Heart right ventricle (tissue), 16 donors: Measurements from ENCODE around the gene DNAJC4. TPM values are rescaled to one million over a fixed set of nuclear protein-coding genes. Genes with fewer than 3 reads are reported as not detected.

Experiments
- ATAC-seq, 8 donors: fragments of 200-7000 bp; cut with Tn5 transposase; one replicate each; pipeline ENCODE4 v1.9.1; 2020; ENCODE audit warnings: mild to moderate bottlenecking in 8 of 8, moderate library complexity in 8 of 8, moderate number of reproducible peaks in 1 of 8
- DNase-seq, 2 donors: peaks; one replicate each; pipeline ENCODE4 v3.0.0-alpha.2; 2020
- H3K27ac ChIP-seq, 10 donors: fragments of 200-600 bp; sonication (generic) in 2 of 10; one replicate each; pipeline versions ENCODE4 v1.5.0 to v1.8.0; 2020 to 2022; ENCODE audit warnings: mild to moderate bottlenecking in 3 of 10
- H3K27me3 ChIP-seq, 7 donors: fragments of 200-600 bp; one replicate each; pipeline ENCODE4 v1.8.0; 2021 to 2022; ENCODE audit warnings: mild to moderate bottlenecking in 2 of 7
- H3K36me3 ChIP-seq, 9 donors: fragments of 200-600 bp; sonication (generic) in 1 of 9; one replicate each; pipeline versions ENCODE4 v1.5.0 to v1.8.0; 2020 to 2022; ENCODE audit warnings: mild to moderate bottlenecking in 2 of 9
- H3K4me1 ChIP-seq, 9 donors: fragments of 200-600 bp; sonication (generic) in 1 of 9; one replicate each; pipeline versions ENCODE4 v1.5.0 to v1.8.0; 2020 to 2022; ENCODE audit warnings: mild to moderate bottlenecking in 4 of 9
- H3K4me3 ChIP-seq, 10 donors: fragments of 200-600 bp; sonication (generic) in 2 of 10; one replicate each; pipeline versions ENCODE4 v1.5.0 to v1.8.0; 2020 to 2022; ENCODE audit warnings: mild to moderate bottlenecking in 7 of 10, moderate library complexity in 2 of 10
- H3K9me3 ChIP-seq, 11 donors: fragments of 200-600 bp in 10 of 11; sonication (generic) in 2 of 11; one replicate each; pipeline versions ENCODE4 v1.5.0 to v1.8.0; 2013 to 2022; ENCODE audit warnings: mild to moderate bottlenecking in 2 of 11, control low read depth in 1 of 11, moderate library complexity in 1 of 11
- CTCF ChIP-seq, 9 donors: fragments of 200-600 bp; sonication (generic) in 2 of 9; IDR thresholded peaks; one replicate each; pipeline versions ENCODE4 v1.5.0 to v1.8.0; 2021 to 2022; ENCODE audit warnings: antibody characterized with exemption in 9 of 9, mild to moderate bottlenecking in 5 of 9, moderate library complexity in 1 of 9
- WGBS, 2 donors: extraction: QIAGEN DNeasy Blood & Tissue Kit; methylation state at CpG; one replicate each; pipeline ENCODE4 v1.1.7; 2013; ENCODE audit warnings: inconsistent platforms in 1 of 2; 5-methylcytosine and 5-hydroxymethylcytosine counted together
- intact Hi-C, 10 donors: fragments of 100-400 bp; cut with DNase I; formaldehyde crosslinking; loops; one replicate each; pipeline versions ENCODE4 v1.11.1 to v1.14.2; 2022
- polyA plus RNA-seq, 2 donors: library from polyadenylated mRNA; stranded (reverse); fragments of 200-250 nt; gene quantifications; one replicate each; pipeline ENCODE4 v1.2.3, GENCODE V29; 2013
- total RNA-seq, 10 donors: library from RNA; stranded (reverse); fragmentation: NEBNext Ultra II Directional in 3 of 10; extraction: Animal tissue kit (Norgen Biotek cat#: 25700) in 3 of 10; gene quantifications; one replicate each; pipeline versions ENCODE4 v1.2.1 to v1.2.4, GENCODE V29; 2021 to 2023
- donor health status: Arrhythmogenic right ventricular cardiomyopathy.
- donor health status: ischemic (EF 13 %, LVEDD 7.1; RV severe dilation, severe dysfunction).
- donor health status: healthy with polysubstance abuse.
- donor health status: DM: no; HTN: yes; CAD: no.
- donor health status: DM: no; HTN: no; CAD: no.
- donor health status: ischemic (EF 25% LVEDD 6.9; RV normal size, moderate dysfunction).
- donor health status: ischemic (EF 25% LVEDD 5.7; RV mildly dilated, moderate dysfunction).
- donor health status: healthy.
- donor health status: DM: yes; HTN: yes; CAD: no.
- donor health status: Ischemic cardiomyopathy.
- donor health status: ischemic (EF 35%, LVEDD 5.7; RV mildly dilated, moderate dysfunction).
- donor health status: nonischemic (EF 11% LVEDD 7.7; RV severe dilation, severe dysfunction).
- donor health status: DM: yes; HTN: yes; CAD: no.
- donor health status: PGD.
- donor health status: ischemic (EF 29% LVEDD 5.4; RV normal size, mild dysfunction).
- donor health status: nonischemic (EF 23%, LVEDD 6.1; RV moderate dilation, normal function).

Gene DNAJC4
- total and polyA plus RNA-seq, 12 donors: 46.6 to 173 (median 52.0) TPM

DNA sequence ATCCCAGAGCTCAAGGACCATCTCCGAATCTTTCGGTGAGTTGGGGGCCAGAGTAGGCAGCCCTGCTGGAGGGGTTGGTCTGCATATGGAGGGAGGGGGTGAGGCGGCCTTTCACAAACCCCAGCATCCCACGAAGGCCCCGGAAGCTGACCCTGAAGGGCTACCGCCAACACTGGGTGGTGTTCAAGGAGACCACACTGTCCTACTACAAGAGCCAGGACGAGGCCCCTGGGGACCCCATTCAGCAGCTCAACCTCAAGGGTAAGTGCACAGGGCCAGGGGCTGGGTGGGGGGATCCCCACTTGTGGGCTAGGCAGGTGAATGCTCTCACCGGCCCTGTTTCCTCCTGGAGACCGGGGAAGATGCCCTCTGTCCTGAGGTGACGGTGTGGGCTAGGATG is 10.6 kb upstream of the DNAJC4 start:
- Histone ChIP-seq H3K27ac (no peak overlapping the region), H3K36me3 (peaks cover 0 to 94% (median 0%) of the 10 kb centered on the region in 9 donors), H3K4me1 (peaks cover 0 to 13% (median 2%) of the 10 kb centered on the region in 9 donors), H3K4me3 (no peak overlapping the region), H3K27me3 (no peaks in the 10 kb centered on the region), H3K9me3 (no peaks in the 10 kb centered on the region)
- 91 to 93% methylated on average over 10 of the region's 10 CpGs for WGBS, 2 donors
- no peak for TF ChIP-seq CTCF (IDR thresholded peaks at IDR 0.05)
- ATAC-seq (peak in 1 of 8 donors; percentile 3), DNase-seq (no peak)
- intact Hi-C loops: no loop called here

DNA sequence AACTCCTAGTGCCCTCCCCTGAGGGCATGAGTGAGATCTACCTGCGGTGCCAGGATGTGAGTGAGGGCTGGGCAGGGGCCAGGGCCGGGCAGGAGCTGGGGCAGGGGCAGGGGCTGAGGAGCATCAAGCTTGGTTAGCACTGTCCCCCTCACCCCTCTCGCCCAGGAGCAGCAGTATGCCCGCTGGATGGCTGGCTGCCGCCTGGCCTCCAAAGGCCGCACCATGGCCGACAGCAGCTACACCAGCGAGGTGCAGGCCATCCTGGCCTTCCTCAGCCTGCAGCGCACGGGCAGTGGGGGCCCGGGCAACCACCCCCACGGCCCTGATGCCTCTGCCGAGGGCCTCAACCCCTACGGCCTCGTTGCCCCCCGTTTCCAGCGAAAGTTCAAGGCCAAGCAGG is 10.1 kb upstream of the DNAJC4 start:
- no peak for DNase-seq

GRCh38 chr11:64220798-64221197 is 9.6 kb upstream of the DNAJC4 start:
- Histone ChIP-seq H3K9me3 (no peaks in the 10 kb centered on the region), H3K4me1 (peaks cover 6 to 23% (median 12%) of the 10 kb centered on the region in 9 donors), H3K4me3 (no peak overlapping the region), H3K27ac (no peak overlapping the region), H3K27me3 (no peaks in the 10 kb centered on the region), H3K36me3 (peaks cover 0 to 84% (median 0%) of the 10 kb centered on the region in 9 donors)
- TF ChIP-seq CTCF (IDR thresholded peaks at IDR 0.05): no peak
- ATAC-seq: no peak
- no peak for DNase-seq
- 93% methylated on average over 14 of the region's 14 CpGs for WGBS, 2 donors
- intact Hi-C loops: no loop called here

More for the DNA sequence above, 10.1 kb upstream of the DNAJC4 start:
- H3K9me3 ChIP-seq: no peaks in the 10 kb centered on the region
- H3K36me3 ChIP-seq: peaks cover 0 to 89% (median 0%) of the 10 kb centered on the region in 9 donors
- H3K4me3 ChIP-seq: no peak overlapping the region
- no peak for TF ChIP-seq CTCF (IDR thresholded peaks at IDR 0.05)
- no peaks in the 10 kb centered on the region for H3K27me3 ChIP-seq
- H3K27ac ChIP-seq: no peak overlapping the region
- peak in 2 of 8 donors; percentile 2 to 16 for ATAC-seq
- intact Hi-C loops: no loop called here
- 92 to 95% methylated on average over 17 of the region's 17 CpGs for WGBS, 2 donors
- peaks cover 3 to 18% (median 6%) of the 10 kb centered on the region in 9 donors for H3K4me1 ChIP-seq

GRCh38 chr11:64222651-64223000 is 7.7 kb upstream of the DNAJC4 start:
- H3K27ac ChIP-seq: no peak overlapping the region
- 74 to 79% methylated on average over 9 of the region's 9 CpGs for WGBS, 2 donors
- H3K4me3 ChIP-seq: no peak overlapping the region
- H3K9me3 ChIP-seq: no peaks in the 10 kb centered on the region
- no peak for TF ChIP-seq CTCF (IDR thresholded peaks at IDR 0.05)
- ATAC-seq: no peak
- H3K27me3 ChIP-seq: no peaks in the 10 kb centered on the region
- peak in 1 of 2 donors; percentile 3 for DNase-seq
- H3K4me1 ChIP-seq: peaks cover 16 to 35% (median 23%) of the 10 kb centered on the region in 9 donors
- H3K36me3 ChIP-seq: peaks cover 0 to 69% (median 0%) of the 10 kb centered on the region in 9 donors
- intact Hi-C loops: no loop called here
